Measurements from ENCODE around the gene PLA2G4E.

DNA sequence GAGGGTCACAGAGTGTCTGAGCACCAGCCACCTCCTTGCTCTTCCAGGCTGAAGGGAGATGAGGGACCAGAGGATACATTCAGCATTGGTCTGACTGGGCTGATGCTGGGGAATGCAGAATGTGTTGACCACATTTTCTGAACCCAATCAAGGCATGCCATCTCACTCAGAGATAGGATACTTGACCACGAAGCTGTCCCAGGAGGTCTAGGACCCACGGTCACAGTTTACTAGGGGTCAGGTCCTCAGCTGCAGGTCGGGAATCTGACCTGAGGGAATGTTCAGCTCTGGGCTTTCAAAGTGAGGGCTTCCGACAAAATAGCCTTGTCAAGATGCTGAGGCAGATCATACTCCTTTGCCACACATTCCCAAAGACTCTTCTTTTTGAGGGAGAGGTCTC, 19.6 kb downstream of the PLA2G4E start:
- TF ChIP-seq, protein P1, sequence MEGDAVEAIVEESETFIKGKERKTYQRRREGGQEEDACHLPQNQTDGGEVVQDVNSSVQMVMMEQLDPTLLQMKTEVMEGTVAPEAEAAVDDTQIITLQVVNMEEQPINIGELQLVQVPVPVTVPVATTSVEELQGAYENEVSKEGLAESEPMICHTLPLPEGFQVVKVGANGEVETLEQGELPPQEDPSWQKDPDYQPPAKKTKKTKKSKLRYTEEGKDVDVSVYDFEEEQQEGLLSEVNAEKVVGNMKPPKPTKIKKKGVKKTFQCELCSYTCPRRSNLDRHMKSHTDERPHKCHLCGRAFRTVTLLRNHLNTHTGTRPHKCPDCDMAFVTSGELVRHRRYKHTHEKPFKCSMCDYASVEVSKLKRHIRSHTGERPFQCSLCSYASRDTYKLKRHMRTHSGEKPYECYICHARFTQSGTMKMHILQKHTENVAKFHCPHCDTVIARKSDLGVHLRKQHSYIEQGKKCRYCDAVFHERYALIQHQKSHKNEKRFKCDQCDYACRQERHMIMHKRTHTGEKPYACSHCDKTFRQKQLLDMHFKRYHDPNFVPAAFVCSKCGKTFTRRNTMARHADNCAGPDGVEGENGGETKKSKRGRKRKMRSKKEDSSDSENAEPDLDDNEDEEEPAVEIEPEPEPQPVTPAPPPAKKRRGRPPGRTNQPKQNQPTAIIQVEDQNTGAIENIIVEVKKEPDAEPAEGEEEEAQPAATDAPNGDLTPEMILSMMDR (IDR thresholded peaks at IDR 0.05; ENCODE audit: low read length), result no peak
- TF ChIP-seq EZH2 (IDR thresholded peaks at IDR 0.05; ENCODE audit: borderline replicate concordance, low read length), result no peak
